ENCODE measurements around the gene ADCY3.
"Not testable (repeated sequence)": the region's sequence is repeated elsewhere in the genome, so short reads cannot be mapped to it uniquely, and the experiment has no call there.

Gene ADCY3

GRCh38 chr2:24805811-24806660 is 114.0 kb downstream of the ADCY3 start:
- not testable (repeated sequence) for DNase-seq

- not testable (repeated sequence) for DNase-seq
Measured at GRCh38 chr2:24800487-24800886, 119.5 kb downstream of the ADCY3 start.

GRCh38 chr2:24797644-24798043 is 122.4 kb downstream of the ADCY3 start:
- no peak for DNase-seq

GRCh38 chr2:24793761-24794435 is 126.1 kb downstream of the ADCY3 start:
- peak; percentile 9 for DNase-seq

- peak; percentile 96 for DNase-seq
Measured at GRCh38 chr2:24792874-24793760, 126.9 kb downstream of the ADCY3 start, which contains the start of the genes CENPO and PTRHD1. Gene CENPO, plus strand, starts transcription at chr2:24793425. Its CDS starts 495 bp downstream, at chr2:24793920. Gene PTRHD1, minus strand, starts transcription at chr2:24793391. Its CDS starts 14 bp downstream, at chr2:24793377.

GRCh38 chr2:24792542-24792873 is 127.5 kb downstream of the ADCY3 start:
- no peak for DNase-seq

- no peak for DNase-seq
Measured at GRCh38 chr2:24791452-24791851, 128.6 kb downstream of the ADCY3 start.

- DNase-seq, result no peak
Measured at GRCh38 chr2:24788816-24789215, 131.2 kb downstream of the ADCY3 start.

- DNase-seq, result no peak
Measured at GRCh38 chr2:24787532-24787931, 132.5 kb downstream of the ADCY3 start.

- no peak for DNase-seq
Measured at GRCh38 chr2:24785671-24786321, 134.2 kb downstream of the ADCY3 start.

- DNase-seq, result no peak
Measured at GRCh38 chr2:24783641-24784040, 136.4 kb downstream of the ADCY3 start.

- DNase-seq, result no peak
Measured at GRCh38 chr2:24779116-24779515, 140.9 kb downstream of the ADCY3 start.

GRCh38 chr2:24774373-24774772 is 145.7 kb downstream of the ADCY3 start:
- DNase-seq, result no peak

GRCh38 chr2:24771764-24772586 is 148.1 kb downstream of the ADCY3 start:
- no peak for DNase-seq

- no peak for DNase-seq
Measured at GRCh38 chr2:24771061-24771460, 149.0 kb downstream of the ADCY3 start.
